Central memory CD4-positive, alpha-beta T cell (primary cell): ENCODE data around the gene ERAP2.

Experiments
- DNase-seq: peaks from one replicate; pipeline ENCODE4 v3.0.0; 2022

The ERAP2 gene

DNA sequence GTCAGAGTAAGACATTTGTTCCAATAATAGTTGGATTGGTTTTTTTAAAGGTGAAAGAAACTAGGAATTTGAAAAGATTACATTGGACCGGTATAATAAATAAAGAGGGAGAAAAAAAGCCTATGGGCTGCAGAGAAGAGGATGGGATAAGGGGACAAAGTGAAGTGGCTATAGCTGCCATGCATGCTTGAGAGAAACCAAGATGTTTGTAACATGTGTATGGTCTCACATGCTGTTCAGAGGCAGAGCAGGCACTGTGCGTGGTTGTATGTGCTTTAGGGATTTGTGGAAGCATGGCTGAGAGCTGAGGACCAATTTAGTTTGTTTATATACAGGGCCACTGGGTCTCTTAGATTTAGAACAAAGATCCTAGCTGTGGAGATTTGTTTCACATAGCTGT is 92.3 kb downstream of the ERAP2 start:
- DNase-seq, result no peak
